ENCODE data around the gene NGLY1. TPM values are rescaled to one million over a fixed set of nuclear protein-coding genes. Genes with fewer than 3 reads are reported as not detected.
A peak's percentile ranks its signal among the peaks of the same experiment; 100 is the strongest.

Gene NGLY1
- total and polyA plus RNA-seq, 9 of the 15 experiments (the other 6 are each of a cell fraction or from before 2014, with no cell fraction given), result 52.2 to 124 (median 87.6) TPM

- TF ChIP-seq ATF3 (IDR thresholded peaks at IDR 0.05) (peak; percentile 85), ATF3 (CRISPR knock-in tag; conservative IDR thresholded peaks at IDR 0.05) (no peak), MYC (IDR thresholded peaks at IDR 0.05; ENCODE audit: low read depth, low read length) (peak; percentile 10; the same call in 1 of the 2 replicates), MYC (CRISPR knock-in tag; IDR thresholded peaks at IDR 0.05; ENCODE audit: borderline replicate concordance, low read depth) (no peak), MNT (conservative IDR thresholded peaks at IDR 0.05) (peak; percentile 49 to 65), BHLHE40 (IDR thresholded peaks at IDR 0.05; ENCODE audit: low read length) (peak; percentile 93), LEF1 (IDR thresholded peaks at IDR 0.05) (peak; percentile 9; the same call in 1 of the 2 replicates), MBD1 (CRISPR knock-in tag; IDR thresholded peaks at IDR 0.05) (no peak), SOX6 (IDR thresholded peaks at IDR 0.05) (0 out of 2 replicates have a peak, but pooled peaks have one; percentile 18), ETV5 (CRISPR knock-in tag; IDR thresholded peaks at IDR 0.05; ENCODE audit: low read depth) (no peak), FOXA3 (CRISPR knock-in tag; conservative IDR thresholded peaks at IDR 0.05 in 1 of 2, IDR thresholded peaks at IDR 0.05 in 1 of 2) (peak in 1 of 2 experiments; percentile 24; a peak in 1 of 4 replicates), ZNF140 (CRISPR knock-in tag; IDR thresholded peaks at IDR 0.05) (no peak), NR1H2 (CRISPR knock-in tag; IDR thresholded peaks at IDR 0.05) (no peak), GATAD2A (IDR thresholded peaks at IDR 0.05) (0 out of 2 replicates have a peak, but pooled peaks have one; percentile 48), ETV6 (IDR thresholded peaks at IDR 0.05; ENCODE audit: borderline replicate concordance in 1 of 2, low read depth in 2 of 2, low read length in 1 of 2) (no peak), ETV6 (CRISPR knock-in tag; IDR thresholded peaks at IDR 0.05; ENCODE audit: borderline replicate concordance) (no peak), TRIM28 (IDR thresholded peaks at IDR 0.05) (no peak), L3MBTL2 (IDR thresholded peaks at IDR 0.05) (peak; percentile 88)
- TF ChIP-seq, protein P1, sequence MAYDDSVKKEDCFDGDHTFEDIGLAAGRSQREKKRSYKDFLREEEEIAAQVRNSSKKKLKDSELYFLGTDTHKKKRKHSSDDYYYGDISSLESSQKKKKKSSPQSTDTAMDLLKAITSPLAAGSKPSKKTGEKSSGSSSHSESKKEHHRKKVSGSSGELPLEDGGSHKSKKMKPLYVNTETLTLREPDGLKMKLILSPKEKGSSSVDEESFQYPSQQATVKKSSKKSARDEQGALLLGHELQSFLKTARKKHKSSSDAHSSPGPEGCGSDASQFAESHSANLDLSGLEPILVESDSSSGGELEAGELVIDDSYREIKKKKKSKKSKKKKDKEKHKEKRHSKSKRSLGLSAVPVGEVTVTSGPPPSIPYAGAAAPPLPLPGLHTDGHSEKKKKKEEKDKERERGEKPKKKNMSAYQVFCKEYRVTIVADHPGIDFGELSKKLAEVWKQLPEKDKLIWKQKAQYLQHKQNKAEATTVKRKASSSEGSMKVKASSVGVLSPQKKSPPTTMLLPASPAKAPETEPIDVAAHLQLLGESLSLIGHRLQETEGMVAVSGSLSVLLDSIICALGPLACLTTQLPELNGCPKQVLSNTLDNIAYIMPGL (CRISPR knock-in tag; IDR thresholded peaks at IDR 0.05), result peak; percentile 33; the same call in 1 of the 2 replicates
- TF ChIP-seq, protein P2, sequence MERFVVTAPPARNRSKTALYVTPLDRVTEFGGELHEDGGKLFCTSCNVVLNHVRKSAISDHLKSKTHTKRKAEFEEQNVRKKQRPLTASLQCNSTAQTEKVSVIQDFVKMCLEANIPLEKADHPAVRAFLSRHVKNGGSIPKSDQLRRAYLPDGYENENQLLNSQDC (CRISPR knock-in tag; IDR thresholded peaks at IDR 0.05), result no peak
- TF ChIP-seq, protein P3, sequence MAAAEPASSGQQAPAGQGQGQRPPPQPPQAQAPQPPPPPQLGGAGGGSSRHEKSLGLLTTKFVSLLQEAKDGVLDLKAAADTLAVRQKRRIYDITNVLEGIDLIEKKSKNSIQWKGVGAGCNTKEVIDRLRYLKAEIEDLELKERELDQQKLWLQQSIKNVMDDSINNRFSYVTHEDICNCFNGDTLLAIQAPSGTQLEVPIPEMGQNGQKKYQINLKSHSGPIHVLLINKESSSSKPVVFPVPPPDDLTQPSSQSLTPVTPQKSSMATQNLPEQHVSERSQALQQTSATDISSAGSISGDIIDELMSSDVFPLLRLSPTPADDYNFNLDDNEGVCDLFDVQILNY (CRISPR knock-in tag; IDR thresholded peaks at IDR 0.05), result peak; percentile 25; the same call in 1 of the 2 replicates
These were observed 644 bp upstream of the NGLY1 start (continued) for GRCh38 chr3:25783661-25784512.
